Stimulated activated CD8-positive, alpha-beta memory T cell treated with anti-CD3 and anti-CD28 coated beads, Interleukin-4, amount 100 ng/mL, for 1 hour (primary cell): Measurements from ENCODE around the gene PDAP1.
"Not testable (repeated sequence)": the region's sequence is repeated elsewhere in the genome, so short reads cannot be mapped to it uniquely, and the experiment has no call there.

ENCODE experiments used
- DNase-seq, 2 donors: peaks; one replicate each; pipeline ENCODE4 v3.0.0-alpha.2; 2020; ENCODE audit warnings: low read depth in 2 of 2, low spot score in 1 of 2

PDAP1 gene

GRCh38 chr7:99397297-99397983, 11.0 kb downstream of the PDAP1 start:
- DNase-seq, result no peak

GRCh38 chr7:99396418-99397296, 11.7 kb downstream of the PDAP1 start:
- DNase-seq, result no peak

GRCh38 chr7:99395616-99396327, 12.6 kb downstream of the PDAP1 start:
- DNase-seq, result no peak

DNA sequence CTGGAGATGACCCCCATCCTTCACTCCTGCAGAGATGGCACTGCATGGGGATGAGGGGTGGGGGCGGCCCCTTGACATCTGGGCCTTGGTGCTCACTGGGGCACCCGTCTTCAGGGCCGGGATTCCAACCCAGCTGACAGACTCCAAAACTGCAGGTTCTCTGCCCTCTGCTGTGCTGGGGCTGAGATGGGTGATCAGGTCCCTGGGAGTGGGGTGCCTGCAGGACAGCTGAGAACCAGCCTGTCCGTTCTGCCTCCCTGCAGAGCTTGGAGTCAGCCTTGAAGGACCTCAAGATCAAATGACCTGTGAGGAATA, 14.3 kb downstream of the PDAP1 start:
- DNase-seq, result no peak

- no peak for DNase-seq
These were observed 14.8 kb downstream of the PDAP1 start for GRCh38 chr7:99393355-99394187.

GRCh38 chr7:99392659-99393354, 15.6 kb downstream of the PDAP1 start:
- peak in 1 of 2 donors; percentile 62 for DNase-seq

DNA sequence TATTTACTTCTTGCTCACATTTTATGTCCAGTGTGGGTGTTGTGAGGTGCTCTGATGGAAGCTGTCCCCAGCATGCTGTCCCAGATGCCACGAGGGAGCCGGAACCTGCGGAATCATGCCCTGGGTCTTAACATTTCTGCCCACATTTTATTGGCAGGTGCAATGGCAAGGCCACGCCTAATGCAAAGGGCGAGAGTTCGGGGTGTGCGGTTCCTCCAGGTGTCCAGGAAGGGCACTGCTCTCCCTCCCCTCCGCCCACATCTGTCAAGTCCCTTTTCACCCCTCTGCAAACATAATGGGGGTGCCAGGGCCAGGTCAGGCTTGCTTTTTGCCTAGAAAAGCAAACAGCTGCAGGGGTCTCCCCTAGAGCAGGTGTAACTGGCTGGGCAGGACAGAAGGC, 16.4 kb downstream of the PDAP1 start:
- no peak for DNase-seq

DNA sequence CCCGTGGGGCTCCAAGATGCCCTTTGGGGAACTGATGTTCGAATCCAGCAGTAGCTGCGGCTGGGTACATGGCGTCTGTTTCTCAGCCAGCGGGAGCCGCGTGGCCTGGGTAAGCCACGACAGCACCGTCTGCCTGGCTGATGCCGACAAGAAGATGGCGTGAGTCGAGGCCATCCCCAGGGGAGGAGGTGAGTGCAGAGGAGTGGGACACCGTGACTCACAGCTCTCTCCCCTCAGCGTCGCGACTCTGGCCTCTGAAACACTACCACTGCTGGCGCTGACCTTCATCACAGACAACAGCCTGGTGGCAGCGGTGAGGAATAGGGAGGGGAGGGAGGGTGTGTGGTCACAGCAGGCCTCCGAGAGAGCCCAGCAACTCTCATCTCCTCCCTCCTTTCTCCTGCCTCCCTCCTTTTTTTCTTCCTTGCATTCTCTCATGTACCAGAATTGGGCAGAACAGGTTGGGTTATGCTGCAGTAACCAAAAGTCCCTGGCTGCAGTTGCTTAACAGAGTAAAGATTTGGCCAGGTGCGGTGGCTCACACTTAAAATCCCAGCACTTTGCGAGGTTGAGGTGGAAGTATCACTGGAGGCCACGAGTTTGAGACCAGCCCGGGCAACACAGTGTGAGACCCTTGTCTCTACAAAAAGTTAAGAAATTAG, 17.3 kb downstream of the PDAP1 start:
- no peak for DNase-seq

- no peak for DNase-seq
These were observed 18.6 kb downstream of the PDAP1 start for GRCh38 chr7:99389772-99390171.

GRCh38 chr7:99387912-99388311, 20.5 kb downstream of the PDAP1 start:
- no peak for DNase-seq

DNA sequence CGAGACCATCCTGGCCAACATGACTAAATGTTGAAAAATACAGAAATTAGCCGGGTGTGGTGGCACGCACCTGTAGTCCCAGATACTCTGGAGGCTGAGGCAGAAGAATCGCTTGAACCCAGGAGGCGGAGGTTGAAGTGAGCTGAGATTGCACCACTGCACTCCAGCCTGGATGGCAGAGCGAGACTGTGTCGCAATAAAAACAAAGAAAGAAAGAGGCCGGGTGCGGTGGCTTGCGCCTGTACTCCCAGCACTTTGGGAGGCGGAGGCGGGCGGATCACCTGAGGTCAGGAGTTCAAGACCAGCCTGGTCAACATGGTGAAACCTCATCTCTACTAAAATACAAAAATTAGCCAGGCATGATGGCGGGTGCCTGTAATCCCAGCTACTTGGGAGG, 21.2 kb downstream of the PDAP1 start:
- not testable (repeated sequence) for DNase-seq

- no peak for DNase-seq
These were observed 21.7 kb downstream of the PDAP1 start for GRCh38 chr7:99386584-99387238.

DNA sequence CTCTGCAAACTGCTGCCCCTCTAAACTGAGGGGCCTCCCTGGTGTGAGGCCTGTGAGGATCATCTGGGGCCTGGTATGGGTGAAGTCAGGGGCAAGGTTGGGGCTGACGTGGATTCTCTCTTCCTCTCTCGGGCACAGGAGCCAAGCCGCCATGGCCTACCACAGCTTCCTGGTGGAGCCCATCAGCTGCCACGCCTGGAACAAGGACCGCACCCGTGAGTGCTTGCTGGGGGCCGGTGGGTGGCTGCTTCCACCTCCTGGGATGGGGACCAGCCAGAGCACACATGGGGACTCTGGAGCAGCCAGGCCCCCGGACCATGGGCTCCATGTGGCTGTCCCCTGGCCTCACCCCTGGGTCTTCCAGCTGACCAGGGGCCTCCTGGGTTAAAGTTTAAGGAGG, 22.8 kb downstream of the PDAP1 start:
- no peak for DNase-seq

GRCh38 chr7:99384523-99384922, 23.9 kb downstream of the PDAP1 start:
- DNase-seq, result no peak

- no peak for DNase-seq
These were observed 24.5 kb downstream of the PDAP1 start for GRCh38 chr7:99383791-99384370.

GRCh38 chr7:99383203-99383602, 25.2 kb downstream of the PDAP1 start:
- DNase-seq, result no peak

GRCh38 chr7:99381664-99382075, 26.7 kb downstream of the PDAP1 start:
- no peak for DNase-seq

GRCh38 chr7:99380823-99381663, 27.4 kb downstream of the PDAP1 start:
- peak; percentile 68 to 78 for DNase-seq
